Endothelial cell of umbilical vein (primary cell): ENCODE measurements around the gene IPO11. TPM values are rescaled to one million over a fixed set of nuclear protein-coding genes. Genes with fewer than 3 reads are reported as not detected.

Experiments used
- BruUV-seq: library from RNA; stranded (reverse); fragments of 400-500 nt; replicated peaks from 2 replicates; lab custom pipeline; 2021; lab: Mats Ljungman, UMichigan
- CTCF ChIA-PET: fragments of 300-600, 350-600 bp; sonication (Branson Sonifier 250); formaldehyde crosslinking; loops from one replicate; lab custom pipeline; 2021; ENCODE audit warnings: antibody characterized with exemption, inconsistent platforms; lab: Charles Lee
- POLR2A ChIA-PET: fragments of 300-600, 350-600 bp; sonication (Branson Sonifier 250); formaldehyde crosslinking; loops from one replicate; lab custom pipeline; 2021; ENCODE audit warnings: antibody characterized with exemption, inconsistent platforms; lab: Charles Lee
- DNase-seq: peaks from one replicate; pipeline ENCODE4 v3.0.0-alpha.2; 2011; ENCODE audit warnings: low read depth, low spot score
- FAIRE-seq: peaks from 2 replicates; lab custom pipeline; 2011; peaks lifted over from hg19 to GRCh38; lab: Jason Lieb, UNC
- H2AFZ ChIP-seq: 2 replicates; pipeline ENCODE4 v1.6.0; 2012; ENCODE audit warnings: low read depth, low read length, control low read depth, inconsistent platforms
- H3K27ac ChIP-seq: 2 replicates; pipeline ENCODE4 v1.5.1; 2011; ENCODE audit warnings: low read depth, mild to moderate bottlenecking, control low read depth, low read length, moderate library complexity; ENCODE audit not compliant: insufficient read depth
- H3K27me3 ChIP-seq, 2 experiments: 2 replicates each; pipeline versions ENCODE4 v1.6.0 to v1.6.1; 2011; ENCODE audit warnings: low read length in 2 of 2, mixed read lengths in 1 of 2; ENCODE audit not compliant: control insufficient read depth in 2 of 2, insufficient read depth in 2 of 2
- H3K36me3 ChIP-seq, 2 experiments: 2 replicates in 1 of 2; 3 replicates in 1 of 2; pipeline ENCODE4 v1.5.1; 2011; ENCODE audit warnings: low read length in 2 of 2, mild to moderate bottlenecking in 1 of 2, moderate library complexity in 1 of 2; ENCODE audit not compliant: control insufficient read depth in 2 of 2, insufficient read depth in 2 of 2; ENCODE audit errors: extremely low read depth in 1 of 2
- H3K4me1 ChIP-seq: 3 replicates; pipeline ENCODE4 v1.5.1; 2011; ENCODE audit warnings: mild to moderate bottlenecking, low read length; ENCODE audit not compliant: control insufficient read depth, insufficient read depth; ENCODE audit errors: extremely low read depth
- H3K4me2 ChIP-seq: 2 replicates; pipeline ENCODE4 v1.6.1; 2011; ENCODE audit warnings: low read length, control low read depth, mixed read lengths; ENCODE audit not compliant: insufficient read depth
- H3K4me3 ChIP-seq, 3 experiments: fragments of 200-600 bp in 1 of 3; sonication (generic), shearing (Covaris generic) in 1 of 3; replicated peaks in 1 of 3; 2 replicates each; pipeline ENCODE4 v1.5.1; 2011 to 2016; ENCODE audit warnings: control low read depth in 3 of 3, low read length in 3 of 3, mild to moderate bottlenecking in 2 of 3, inconsistent platforms in 1 of 3, low read depth in 1 of 3, moderate library complexity in 1 of 3; ENCODE audit not compliant: insufficient read depth in 1 of 3
- H3K79me2 ChIP-seq: 2 replicates; pipeline ENCODE4 v1.6.0; 2012; ENCODE audit warnings: low read length, inconsistent platforms; ENCODE audit not compliant: control insufficient read depth, insufficient read depth
- H3K9ac ChIP-seq: replicated peaks from 2 replicates; pipeline ENCODE3; 2011; ENCODE audit warnings: low read length, control low read depth; ENCODE audit not compliant: insufficient read depth; ENCODE audit errors: extremely low read depth
- H3K9me1 ChIP-seq: replicated peaks from 3 replicates; pipeline ENCODE4 v1.6.0; 2011; ENCODE audit warnings: mild to moderate bottlenecking, low read length; ENCODE audit not compliant: control insufficient read depth, insufficient read depth; ENCODE audit errors: extremely low read depth
- H3K9me3 ChIP-seq: replicated peaks from 2 replicates; pipeline ENCODE4 v1.5.1; 2012; ENCODE audit warnings: low read length, inconsistent platforms; ENCODE audit not compliant: control insufficient read depth, insufficient read depth
- H4K20me1 ChIP-seq: replicated peaks from 2 replicates; pipeline ENCODE3; 2011; ENCODE audit warnings: mild to moderate bottlenecking, low read length; ENCODE audit not compliant: control insufficient read depth, insufficient read depth; ENCODE audit errors: extremely low read depth
- EZH2 ChIP-seq: IDR thresholded peaks from 2 replicates; pipeline ENCODE4 v1.6.1; 2012; ENCODE audit warnings: borderline replicate concordance, low read depth, mild to moderate bottlenecking, moderate library complexity, low read length, inconsistent platforms; ENCODE audit not compliant: severe bottlenecking
- FOS ChIP-seq: IDR thresholded peaks from 2 replicates; pipeline ENCODE4 v1.6.1; 2011; ENCODE audit warnings: mild to moderate bottlenecking, low read length, moderate library complexity, borderline replicate concordance; ENCODE audit not compliant: insufficient read depth
- GATA2 ChIP-seq: IDR thresholded peaks from 2 replicates; pipeline ENCODE4 v1.7.0; 2011; ENCODE audit warnings: low read depth, mild to moderate bottlenecking, moderate library complexity, mixed read lengths, low read length; ENCODE audit not compliant: insufficient read length, insufficient read depth
- JUN ChIP-seq: IDR thresholded peaks from 2 replicates; pipeline ENCODE4 v1.6.1; 2011; ENCODE audit warnings: borderline replicate concordance, low read depth; ENCODE audit not compliant: insufficient read length, insufficient read depth
- MYC ChIP-seq: IDR thresholded peaks from one replicate; pipeline ENCODE4 v1.6.1; 2011; ENCODE audit warnings: mild to moderate bottlenecking, low read depth, low read length
- dilution Hi-C: fragments of 300-500 bp; cut with MboI; formaldehyde crosslinking; loops from one replicate; pipeline ENCODE4 v1.15.0; 2019; ENCODE audit warnings: low sequenced_read_pairs; ENCODE audit not compliant: extremely low pct_ligation_motif_present
- intact Hi-C: fragments of 100-400 bp; cut with micrococcal nuclease; formaldehyde crosslinking; loops from one replicate; pipeline ENCODE4 v1.10.0; 2022
- polyA plus RNA-seq, 4 experiments: library from polyadenylated mRNA; depleted of rRNA in 3 of 4; stranded (reverse) in 3 of 4; unstranded in 1 of 4; fragments of >200 nt; gene quantifications; 2 replicates each; pipeline versions ENCODE4 v1.2.1 to v1.2.3, GENCODE V29; 2011 to 2012; ENCODE audit warnings: missing spikeins in 1 of 4
- total RNA-seq: library from RNA; stranded (reverse); gene quantifications from 2 replicates; pipeline ENCODE4 v1.2.3, GENCODE V29; 2021
- TF ChIP-seq, protein P1 (sequence below), 2 donors: IDR thresholded peaks; 1 replicate in 1 of 2; 2 replicates in 1 of 2; pipeline ENCODE4 v1.5.1; 2011; ENCODE audit warnings: low read length in 2 of 2, mild to moderate bottlenecking in 2 of 2, moderate library complexity in 2 of 2, control low read depth in 1 of 2, inconsistent platforms in 1 of 2, low read depth in 1 of 2; ENCODE audit not compliant: insufficient read depth in 1 of 2; ENCODE audit errors: extremely low read depth in 1 of 2

Gene IPO11
- total and polyA plus RNA-seq, 2 donors (not counting 3 experiments of a cell fraction or from before 2014, with no cell fraction given): 38.5 to 80.9 TPM

GRCh38 chr5:62483556-62483955, 71.0 kb downstream of the IPO11 start:
- POLR2A ChIA-PET: no interaction called here
- no peaks in the 10 kb centered on the region for H3K9me3 ChIP-seq
- BruUV-seq: no TSS peak
- CTCF ChIA-PET: interaction anchor here (1.8 kb wide), 1 partner anchor 24 kb away, joined by 8 read pairs; no protein-coding TSS in a partner anchor
- H3K27ac ChIP-seq: no peak overlapping the region
- H3K4me2 ChIP-seq: no peak overlapping the region
- no peaks in the 10 kb centered on the region for H3K36me3 ChIP-seq
- H3K27me3 ChIP-seq: no peaks in the 10 kb centered on the region
- no peak overlapping the region for H3K9ac ChIP-seq
- no peaks in the 10 kb centered on the region for H3K79me2 ChIP-seq
- H4K20me1 ChIP-seq: no peaks in the 10 kb centered on the region
- DNase-seq (no peak), FAIRE-seq (no peak)
- H3K4me3 ChIP-seq: no peak overlapping the region
- peaks cover 6% of the 10 kb centered on the region for H3K4me1 ChIP-seq
- intact Hi-C loops (no loop called here), dilution Hi-C loops (no loop called here)
- TF ChIP-seq EZH2 (no peak), FOS (no peak)
- TF ChIP-seq, protein P1, sequence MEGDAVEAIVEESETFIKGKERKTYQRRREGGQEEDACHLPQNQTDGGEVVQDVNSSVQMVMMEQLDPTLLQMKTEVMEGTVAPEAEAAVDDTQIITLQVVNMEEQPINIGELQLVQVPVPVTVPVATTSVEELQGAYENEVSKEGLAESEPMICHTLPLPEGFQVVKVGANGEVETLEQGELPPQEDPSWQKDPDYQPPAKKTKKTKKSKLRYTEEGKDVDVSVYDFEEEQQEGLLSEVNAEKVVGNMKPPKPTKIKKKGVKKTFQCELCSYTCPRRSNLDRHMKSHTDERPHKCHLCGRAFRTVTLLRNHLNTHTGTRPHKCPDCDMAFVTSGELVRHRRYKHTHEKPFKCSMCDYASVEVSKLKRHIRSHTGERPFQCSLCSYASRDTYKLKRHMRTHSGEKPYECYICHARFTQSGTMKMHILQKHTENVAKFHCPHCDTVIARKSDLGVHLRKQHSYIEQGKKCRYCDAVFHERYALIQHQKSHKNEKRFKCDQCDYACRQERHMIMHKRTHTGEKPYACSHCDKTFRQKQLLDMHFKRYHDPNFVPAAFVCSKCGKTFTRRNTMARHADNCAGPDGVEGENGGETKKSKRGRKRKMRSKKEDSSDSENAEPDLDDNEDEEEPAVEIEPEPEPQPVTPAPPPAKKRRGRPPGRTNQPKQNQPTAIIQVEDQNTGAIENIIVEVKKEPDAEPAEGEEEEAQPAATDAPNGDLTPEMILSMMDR (IDR thresholded peaks at IDR 0.05; ENCODE audit: extremely low read depth in 1 of 2, insufficient read depth in 1 of 2, low read depth in 1 of 2, low read length in 2 of 2): no peak
- H2AFZ ChIP-seq: no peak overlapping the region
- H3K9me1 ChIP-seq: no peaks in the 10 kb centered on the region

DNA sequence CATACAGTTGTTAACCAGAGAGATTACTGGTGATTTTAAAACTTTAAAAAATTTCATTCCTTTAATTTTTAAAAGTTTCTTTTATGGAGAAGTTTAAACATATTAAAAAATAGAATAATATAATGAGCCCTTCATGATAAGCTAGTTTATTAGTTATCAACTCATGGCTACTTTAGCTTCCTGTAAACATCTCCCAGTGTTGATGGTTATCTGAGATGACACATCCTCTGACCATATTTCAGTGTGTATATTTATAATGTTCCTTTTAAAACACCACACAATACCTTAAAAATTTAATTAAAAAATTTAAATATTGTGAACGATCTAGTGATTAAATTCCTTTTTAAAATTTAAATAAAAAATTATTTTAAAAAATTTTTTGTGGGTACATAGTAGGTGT, 74.1 kb downstream of the IPO11 start:
- H3K4me1 ChIP-seq: peaks cover 6% of the 10 kb centered on the region
- no peak overlapping the region for H3K4me2 ChIP-seq
- no peak for FAIRE-seq
- no TSS peak for BruUV-seq
- no peaks in the 10 kb centered on the region for H3K27me3 ChIP-seq
- H4K20me1 ChIP-seq: no peaks in the 10 kb centered on the region
- H3K9me3 ChIP-seq: no peaks in the 10 kb centered on the region
- no peak overlapping the region for H3K4me3 ChIP-seq
- dilution Hi-C loops: no loop called here
- no peak overlapping the region for H3K27ac ChIP-seq
- H3K79me2 ChIP-seq: no peaks in the 10 kb centered on the region
- H3K36me3 ChIP-seq: peaks cover 0 to 7% of the 10 kb centered on the region in 2 experiments
- ChIA-PET POLR2A (no interaction called here), CTCF (interaction anchor here (1.1 to 1.8 kb wide), 4 partner anchors 8 to 30 kb away, joined by 3 to 7 read pairs (median 4); no protein-coding TSS in a partner anchor)
- H2AFZ ChIP-seq: no peak overlapping the region
- H3K9ac ChIP-seq: no peak overlapping the region
- no peaks in the 10 kb centered on the region for H3K9me1 ChIP-seq
- peak; percentile 11 for DNase-seq
- TF ChIP-seq GATA2: peak; percentile 57
- TF ChIP-seq MYC: no peak
- TF ChIP-seq JUN: no peak
- intact Hi-C loops: no loop called here
